ENCODE measurements around the gene DESI2.

GRCh38 chr1:244695937-244696336 lies 43.0 kb downstream of the DESI2 start:
- TF ChIP-seq CTCF (IDR thresholded peaks at IDR 0.05) (no peak), POLR2A (IDR thresholded peaks at IDR 0.05) (no peak)

All from thyroid gland (tissue), 4 donors.